ACC112 (cell line): ENCODE measurements around the gene CELF5.
A peak's percentile ranks its signal among the peaks of the same experiment; 100 is the strongest.
"Not testable (repeated sequence)": the region's sequence is repeated elsewhere in the genome, so short reads cannot be mapped to it uniquely, and the experiment has no call there.

Source experiments
- H2AFZ ChIP-seq: fragments of 200-600 bp; sonication (generic); one replicate; pipeline ENCODE4 v1.6.0; 2017; ENCODE audit warnings: antibody characterized with exemption, low read length; ENCODE audit not compliant: unreplicated experiment
- H3K27ac ChIP-seq: fragments of 200-600 bp; sonication (generic); 2 replicates; pipeline ENCODE4 v1.5.1; 2014; ENCODE audit warnings: low read depth, mild to moderate bottlenecking, antibody characterized with exemption, low read length, moderate library complexity
- H3K27me3 ChIP-seq: fragments of 200-600 bp; sonication (generic); 2 replicates; pipeline ENCODE4 v1.6.1; 2014; ENCODE audit warnings: mild to moderate bottlenecking, antibody characterized with exemption, low read length, moderate library complexity, mixed read lengths; ENCODE audit not compliant: insufficient read depth
- H3K36me3 ChIP-seq: fragments of 200-600 bp; sonication (generic); 2 replicates; pipeline ENCODE4 v1.6.1; 2016; ENCODE audit warnings: mild to moderate bottlenecking, antibody characterized with exemption, low read length, moderate library complexity, mixed read lengths; ENCODE audit not compliant: insufficient read depth
- H3K4me1 ChIP-seq: fragments of 200-600 bp; sonication (generic); one replicate; pipeline ENCODE4 v1.6.1; 2016; ENCODE audit warnings: low read length, mixed read lengths; ENCODE audit not compliant: insufficient read depth, unreplicated experiment, control insufficient read depth
- H3K4me3 ChIP-seq: fragments of 200-600 bp; sonication (generic); 2 replicates; pipeline ENCODE4 v1.5.1; 2014; ENCODE audit warnings: mild to moderate bottlenecking, low read depth, low read length
- H3K79me2 ChIP-seq: fragments of 200-600 bp; sonication (generic); one replicate; pipeline ENCODE4 v1.6.0; 2016; ENCODE audit warnings: low read length; ENCODE audit not compliant: control insufficient read depth, unreplicated experiment, insufficient read depth

The CELF5 gene

GRCh38 chr19:3325451-3325850 lies 101.0 kb downstream of the CELF5 start:
- Histone ChIP-seq H2AFZ (no peak overlapping the region), H3K4me1 (no peaks in the 10 kb centered on the region), H3K27me3 (peaks cover 20% of the 10 kb centered on the region), H3K27ac (no peak overlapping the region), H3K79me2 (no peaks in the 10 kb centered on the region), H3K4me3 (no peak overlapping the region), H3K36me3 (no peaks in the 10 kb centered on the region)

DNA sequence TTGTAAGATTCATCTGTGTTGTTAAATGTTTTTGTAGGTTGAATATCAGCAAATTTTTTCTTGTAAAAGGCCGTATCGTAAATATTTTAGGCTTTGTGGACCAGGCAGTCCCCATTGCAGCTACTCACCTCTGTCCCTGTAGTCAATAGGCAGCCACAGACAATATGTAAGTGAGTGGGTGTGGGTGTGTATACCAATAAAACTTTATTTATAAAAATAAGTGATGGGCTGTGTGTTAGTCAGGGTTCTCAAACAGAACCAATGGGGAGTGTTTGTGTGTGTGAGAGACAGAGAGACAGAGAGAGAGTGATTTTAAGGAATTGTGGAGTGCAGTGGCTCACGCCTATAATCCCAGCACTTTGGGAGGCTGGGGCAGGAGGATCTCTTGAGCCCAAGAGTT lies 104.3 kb downstream of the CELF5 start:
- Histone ChIP-seq H3K4me3 (no peak overlapping the region), H3K27ac (no peak overlapping the region), H3K4me1 (no peaks in the 10 kb centered on the region), H3K36me3 (no peaks in the 10 kb centered on the region), H3K79me2 (no peaks in the 10 kb centered on the region), H2AFZ (no peak overlapping the region), H3K27me3 (no peaks in the 10 kb centered on the region)

DNA sequence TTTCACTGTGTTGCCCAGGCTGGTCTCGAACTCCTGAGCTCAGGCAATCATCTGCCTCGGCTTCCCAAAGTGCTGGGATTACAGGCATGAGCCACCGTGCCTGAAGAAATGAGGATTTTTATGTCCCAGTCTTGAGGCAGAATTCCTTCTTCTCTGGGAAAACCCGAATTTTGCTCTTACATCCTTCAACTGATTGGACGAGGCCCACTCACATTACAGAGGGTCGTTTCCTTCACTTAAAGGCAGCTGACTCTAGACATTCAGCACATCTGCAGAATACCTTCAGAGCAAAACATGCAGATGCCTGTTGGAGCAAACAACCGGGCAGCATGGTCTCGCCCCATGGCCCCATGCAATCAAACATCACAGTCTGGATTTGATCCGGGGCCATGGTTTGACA lies 105.6 kb downstream of the CELF5 start:
- no peak overlapping the region for H3K4me3 ChIP-seq
- no peaks in the 10 kb centered on the region for H3K27me3 ChIP-seq
- no peak overlapping the region for H2AFZ ChIP-seq
- no peaks in the 10 kb centered on the region for H3K36me3 ChIP-seq
- no peak overlapping the region for H3K27ac ChIP-seq
- H3K4me1 ChIP-seq, result peaks cover under 1% of the 10 kb centered on the region
- H3K79me2 ChIP-seq, result no peaks in the 10 kb centered on the region

DNA sequence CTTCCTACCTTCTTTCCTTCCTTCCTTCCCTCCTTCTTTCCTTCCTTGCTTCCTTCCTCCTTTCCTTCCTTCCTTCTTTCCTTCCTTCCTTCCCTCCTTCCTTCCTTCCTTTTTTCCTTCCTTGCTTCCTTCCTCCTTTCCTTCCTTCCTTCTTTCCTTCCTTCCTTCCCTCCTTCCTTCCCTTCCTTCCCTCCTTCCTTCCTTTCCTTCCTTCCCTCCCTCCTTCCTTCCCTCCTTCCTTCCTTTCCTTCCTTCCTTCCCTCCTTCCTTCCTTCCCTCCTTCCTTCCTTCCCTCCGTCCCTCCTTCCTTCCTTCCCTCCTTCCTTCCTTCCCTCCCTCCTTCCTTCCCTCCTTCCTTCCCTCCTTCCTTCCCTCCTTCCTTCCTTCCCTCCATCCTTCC lies 107.8 kb downstream of the CELF5 start:
- H2AFZ ChIP-seq, H3K36me3 ChIP-seq, H3K27me3 ChIP-seq, H3K79me2 ChIP-seq, H3K27ac ChIP-seq, H3K4me3 ChIP-seq: not testable (repeated sequence)
- peaks cover 22% of the 10 kb centered on the region for H3K4me1 ChIP-seq

GRCh38 chr19:3333020-3333583 lies 108.6 kb downstream of the CELF5 start:
- no peaks in the 10 kb centered on the region for H3K27me3 ChIP-seq

GRCh38 chr19:3333662-3334061 lies 109.2 kb downstream of the CELF5 start:
- Histone ChIP-seq H3K27ac (no peak overlapping the region), H3K4me3 (no peak overlapping the region), H3K27me3 (no peaks in the 10 kb centered on the region), H2AFZ (no peak overlapping the region), H3K79me2 (no peaks in the 10 kb centered on the region), H3K4me1 (peaks cover 26% of the 10 kb centered on the region), H3K36me3 (no peaks in the 10 kb centered on the region)

More at GRCh38 chr19:3333020-3333583, 108.6 kb downstream of the CELF5 start:
- no peak overlapping the region for H2AFZ ChIP-seq
- H3K4me1 ChIP-seq, result peaks cover 26% of the 10 kb centered on the region
- H3K27ac ChIP-seq, result no peak overlapping the region
- no peaks in the 10 kb centered on the region for H3K79me2 ChIP-seq
- H3K4me3 ChIP-seq, result no peak overlapping the region
- no peaks in the 10 kb centered on the region for H3K36me3 ChIP-seq

- H3K27ac ChIP-seq, H2AFZ ChIP-seq, H3K27me3 ChIP-seq: not testable (repeated sequence)
These were observed 110.4 kb downstream of the CELF5 start for GRCh38 chr19:3334749-3335430.

DNA sequence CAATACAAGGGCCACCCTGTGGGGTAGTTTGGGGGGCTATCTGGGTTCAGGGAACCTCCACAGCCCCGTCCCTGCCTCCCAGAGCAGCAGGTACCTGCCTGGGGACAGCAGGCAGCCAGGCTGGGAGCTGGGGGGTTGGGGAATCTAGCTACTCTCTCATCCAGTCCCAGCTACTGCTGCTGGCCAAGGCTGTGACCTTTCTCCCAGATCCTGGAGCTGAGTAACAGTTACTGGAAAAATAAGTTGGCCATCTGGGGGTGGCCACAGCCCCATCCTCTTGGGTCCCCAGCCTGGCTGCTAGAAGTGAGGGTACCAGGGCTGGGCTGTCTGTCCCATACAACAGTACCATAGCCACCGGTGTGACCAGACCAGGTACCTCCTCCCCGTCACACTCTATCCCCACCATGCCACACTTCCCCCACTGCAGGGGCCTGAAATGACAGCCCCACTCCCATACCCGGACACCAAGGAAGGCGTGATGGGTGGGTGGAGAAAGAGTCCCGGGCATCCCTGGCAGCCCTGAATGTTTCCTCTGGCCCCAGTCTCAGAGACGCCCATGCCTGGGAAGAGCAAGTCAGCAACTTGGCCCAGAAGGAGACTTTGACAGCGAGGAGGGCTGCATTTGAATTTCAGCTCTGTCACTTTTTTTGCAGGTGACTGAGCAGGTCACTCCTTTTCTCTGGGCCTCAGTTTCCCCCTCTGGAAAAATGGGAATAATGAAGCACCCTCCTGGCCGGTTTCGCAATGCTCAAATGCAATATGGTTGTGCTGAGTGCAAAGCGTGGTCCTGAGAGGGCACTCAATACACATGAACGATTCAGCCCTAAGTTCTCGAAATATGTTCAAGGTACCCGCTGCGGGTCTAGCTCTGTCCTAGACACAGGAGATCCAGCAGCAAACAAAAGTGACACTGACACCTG lies 111.2 kb downstream of the CELF5 start:
- no peaks in the 10 kb centered on the region for H3K79me2 ChIP-seq
- peak overlapping the region; percentile 97 for H3K27ac ChIP-seq
- no peak overlapping the region for H2AFZ ChIP-seq
- peak overlapping the region; percentile 25; the same call in 1 of the 2 replicates for H3K4me3 ChIP-seq
- no peaks in the 10 kb centered on the region for H3K36me3 ChIP-seq
- H3K27me3 ChIP-seq, result no peaks in the 10 kb centered on the region
- peaks cover 26% of the 10 kb centered on the region for H3K4me1 ChIP-seq

More at GRCh38 chr19:3334749-3335430, 110.4 kb downstream of the CELF5 start:
- not testable (repeated sequence) for H3K4me3 ChIP-seq, H3K79me2 ChIP-seq, H3K36me3 ChIP-seq
- peaks cover 26% of the 10 kb centered on the region for H3K4me1 ChIP-seq

DNA sequence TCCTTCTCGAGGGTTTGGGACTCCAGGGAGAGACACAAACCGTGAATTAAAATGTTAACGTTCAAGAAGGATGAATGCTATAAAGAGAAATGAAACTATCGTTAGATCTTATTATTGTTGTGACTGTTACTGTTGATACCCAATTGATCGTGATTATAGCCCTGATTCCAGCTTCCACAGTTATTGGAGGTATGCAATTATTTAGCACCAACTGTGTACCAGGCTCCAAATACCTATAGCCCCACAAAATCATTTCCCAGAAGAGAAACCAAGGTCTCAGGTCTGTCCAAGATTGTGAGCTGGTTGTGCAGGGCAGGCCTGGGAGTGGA lies 111.9 kb downstream of the CELF5 start:
- Histone ChIP-seq H3K27me3 (no peaks in the 10 kb centered on the region), H3K36me3 (no peaks in the 10 kb centered on the region), H3K4me1 (peaks cover 26% of the 10 kb centered on the region), H2AFZ (no peak overlapping the region), H3K4me3 (peak overlapping the region; percentile 37; the same call in 1 of the 2 replicates), H3K79me2 (no peaks in the 10 kb centered on the region), H3K27ac (peak overlapping the region; percentile 97)

GRCh38 chr19:3336680-3337523 lies 112.4 kb downstream of the CELF5 start:
- Histone ChIP-seq H3K79me2 (no peaks in the 10 kb centered on the region), H3K4me3 (peak overlapping the region; percentile 60), H3K4me1 (peaks cover 26% of the 10 kb centered on the region), H2AFZ (peak overlapping the region; percentile 83), H3K36me3 (no peaks in the 10 kb centered on the region), H3K27me3 (no peaks in the 10 kb centered on the region), H3K27ac (peak overlapping the region; percentile 97)
